Activated T-helper 1 cell treated with anti-CD3 and anti-CD28 coated beads, Interleukin-12 subunit alpha, Interleukin-12 subunit beta, Interleukin-2, Interleukin-4 antibody, amounts not matched to agents 30 ng/mL and 10 ng/mL and 1 ng/mL, durations not matched to agents 14 hours and 24 hours and 36 hours (primary cell): Measurements from ENCODE around the gene HAGH. TPM values are rescaled to one million over a fixed set of nuclear protein-coding genes. Genes with fewer than 3 reads are reported as not detected.
A peak's percentile ranks its signal among the peaks of the same experiment; 100 is the strongest.
"Not testable (repeated sequence)": the region's sequence is repeated elsewhere in the genome, so short reads cannot be mapped to it uniquely, and the experiment has no call there.

Experiments used
- DNase-seq: peaks from one replicate; pipeline ENCODE4 v3.0.0; 2021; ENCODE audit warnings: low spot score
- H3K27ac Mint-ChIP-seq: one replicate; pipeline ENCODE4 v1.8.0; 2021; ENCODE audit warnings: mild to moderate bottlenecking, mixed read lengths
- H3K27me3 Mint-ChIP-seq: one replicate; pipeline ENCODE4 v1.8.0; 2022; ENCODE audit warnings: mild to moderate bottlenecking, moderate library complexity, mixed read lengths; ENCODE audit not compliant: insufficient read depth
- H3K36me3 Mint-ChIP-seq: one replicate; pipeline ENCODE4 v1.8.0; 2021; ENCODE audit warnings: low read depth, mixed read lengths
- H3K4me1 Mint-ChIP-seq: one replicate; pipeline ENCODE4 v1.8.0; 2021; ENCODE audit warnings: low read depth, mixed read lengths
- H3K4me3 Mint-ChIP-seq: one replicate; pipeline ENCODE4 v1.8.0; 2021; ENCODE audit warnings: mild to moderate bottlenecking, moderate library complexity, mixed read lengths
- H3K9me3 Mint-ChIP-seq: one replicate; pipeline ENCODE4 v1.8.0; 2021; ENCODE audit warnings: mixed read lengths
- intact Hi-C: fragments of 100-400 bp; cut with micrococcal nuclease; formaldehyde crosslinking; loops from one replicate; pipeline ENCODE4 v1.15.1; 2024
- total RNA-seq: library from RNA; stranded (reverse); gene quantifications from 2 replicates; pipeline ENCODE4 v1.2.3, GENCODE V29; 2022

HAGH gene
- 57.8 and 58.7 TPM in 2 replicates for total RNA-seq

GRCh38 chr16:1826691-1827573, at the start of gene HAGH, which contains the start of gene FAHD1:
TSS of gene HAGH (minus strand) at chr16:1826825. CDS start at chr16:1826787, 38 bp downstream.
TSS of gene FAHD1 (plus strand) at chr16:1827206. CDS start at chr16:1827239, 33 bp downstream.
- Mint-ChIP-seq H3K4me1 (peaks cover 26% of the 10 kb centered on the region), H3K27ac (peak within 1 kb of the TSS; percentile 85), H3K27me3 (no peaks in the 10 kb centered on the region), H3K9me3 (no peaks in the 10 kb centered on the region), H3K4me3 (peak within 1 kb of the TSS; percentile 92), H3K36me3 (peaks cover 4% of the 10 kb centered on the region)
- peak; percentile 91 for DNase-seq
- intact Hi-C loops: loop anchor here (1.0 to 2.0 kb wide), 7 partner anchors 28 to 215 kb away; partner anchors contain the start of genes CRAMP1, IFT140, MRPS34 and MSRB1

GRCh38 chr16:1876066-1876465, 49.4 kb upstream of the HAGH start:
- H3K4me3 Mint-ChIP-seq, H3K4me1 Mint-ChIP-seq, H3K36me3 Mint-ChIP-seq, intact Hi-C loops, DNase-seq, H3K9me3 Mint-ChIP-seq, H3K27ac Mint-ChIP-seq: not testable (repeated sequence)
- peaks cover 18% of the 10 kb centered on the region for H3K27me3 Mint-ChIP-seq

GRCh38 chr16:1874854-1875253, 48.2 kb upstream of the HAGH start:
- peaks cover 18% of the 10 kb centered on the region for H3K27me3 Mint-ChIP-seq
- no peaks in the 10 kb centered on the region for H3K4me1 Mint-ChIP-seq
- no peak overlapping the region for H3K27ac Mint-ChIP-seq
- H3K36me3 Mint-ChIP-seq: no peaks in the 10 kb centered on the region
- intact Hi-C loops: no loop called here
- no peaks in the 10 kb centered on the region for H3K9me3 Mint-ChIP-seq
- H3K4me3 Mint-ChIP-seq: no peak overlapping the region
- DNase-seq: no peak

GRCh38 chr16:1871974-1872635, 45.5 kb upstream of the HAGH start, which contains the start of gene MEIOB:
TSS of gene MEIOB (minus strand) at chr16:1872164. CDS start at chr16:1868175, 3,989 bp downstream.
- intact Hi-C loops: no loop called here
- peak; percentile 26 for DNase-seq
- Mint-ChIP-seq H3K36me3 (no peaks in the 10 kb centered on the region), H3K27ac (no peak within 1 kb of the TSS), H3K4me1 (no peaks in the 10 kb centered on the region), H3K4me3 (peak within 1 kb of the TSS; percentile 52), H3K27me3 (peaks cover 15% of the 10 kb centered on the region), H3K9me3 (no peaks in the 10 kb centered on the region)

GRCh38 chr16:1870365-1871082, 43.9 kb upstream of the HAGH start:
- Mint-ChIP-seq H3K4me1 (no peaks in the 10 kb centered on the region), H3K36me3 (no peaks in the 10 kb centered on the region), H3K27ac (no peak overlapping the region), H3K9me3 (no peaks in the 10 kb centered on the region), H3K27me3 (peaks cover 21% of the 10 kb centered on the region), H3K4me3 (no peak overlapping the region)
- DNase-seq: no peak
- intact Hi-C loops: no loop called here

- DNase-seq: no peak
- intact Hi-C loops: no loop called here
- Mint-ChIP-seq H3K27ac (no peak overlapping the region), H3K4me1 (no peaks in the 10 kb centered on the region), H3K27me3 (peaks cover 20% of the 10 kb centered on the region), H3K36me3 (no peaks in the 10 kb centered on the region), H3K4me3 (no peak overlapping the region), H3K9me3 (no peaks in the 10 kb centered on the region)
These were observed 39.5 kb upstream of the HAGH start for GRCh38 chr16:1865902-1866690.

- no peaks in the 10 kb centered on the region for H3K4me1 Mint-ChIP-seq
- no peak overlapping the region for H3K27ac Mint-ChIP-seq
- H3K27me3 Mint-ChIP-seq: peaks cover 37% of the 10 kb centered on the region
- H3K36me3 Mint-ChIP-seq: no peaks in the 10 kb centered on the region
- no peak overlapping the region for H3K4me3 Mint-ChIP-seq
- intact Hi-C loops: loop anchor here (1.0 to 5.0 kb wide), 2 partner anchors 65 to 278 kb away; no protein-coding TSS in a partner anchor
- no peaks in the 10 kb centered on the region for H3K9me3 Mint-ChIP-seq
- DNase-seq: no peak
These were observed 37.2 kb upstream of the HAGH start for GRCh38 chr16:1863681-1864460.

- no peak overlapping the region for H3K4me3 Mint-ChIP-seq
- H3K27ac Mint-ChIP-seq: no peak overlapping the region
- H3K27me3 Mint-ChIP-seq: peaks cover 50% of the 10 kb centered on the region
These were observed 35.8 kb upstream of the HAGH start for GRCh38 chr16:1862394-1862793.

GRCh38 chr16:1861730-1862129, 35.1 kb upstream of the HAGH start:
- Mint-ChIP-seq H3K36me3 (no peaks in the 10 kb centered on the region), H3K27me3 (peaks cover 53% of the 10 kb centered on the region), H3K4me1 (peaks cover 6% of the 10 kb centered on the region), H3K4me3 (no peak overlapping the region), H3K9me3 (no peaks in the 10 kb centered on the region), H3K27ac (no peak overlapping the region)
- intact Hi-C loops: loop anchor here (2.0 to 5.0 kb wide), 2 partner anchors 79 to 281 kb away; partner anchors contain the start of genes NUBP2 and SPSB3
- DNase-seq: no peak

More at GRCh38 chr16:1862394-1862793, 35.8 kb upstream of the HAGH start:
- H3K9me3 Mint-ChIP-seq: no peaks in the 10 kb centered on the region
- no peak for DNase-seq
- no peaks in the 10 kb centered on the region for H3K36me3 Mint-ChIP-seq
- peaks cover 2% of the 10 kb centered on the region for H3K4me1 Mint-ChIP-seq
- intact Hi-C loops: loop anchor here (5.0 kb wide), 1 partner anchor 280 kb away; no protein-coding TSS in a partner anchor

- intact Hi-C loops: loop anchor here (2.0 to 5.0 kb wide), 2 partner anchors 77 to 283 kb away; partner anchors contain the start of genes NUBP2 and SPSB3
- Mint-ChIP-seq H3K4me1 (peaks cover 20% of the 10 kb centered on the region), H3K9me3 (no peaks in the 10 kb centered on the region), H3K36me3 (no peaks in the 10 kb centered on the region), H3K4me3 (no peak overlapping the region), H3K27me3 (peaks cover 39% of the 10 kb centered on the region), H3K27ac (no peak overlapping the region)
- no peak for DNase-seq
These were observed 33.0 kb upstream of the HAGH start for GRCh38 chr16:1859650-1860049.

- intact Hi-C loops: no loop called here
- H3K27ac Mint-ChIP-seq: no peak overlapping the region
- no peak for DNase-seq
- peaks cover 20% of the 10 kb centered on the region for H3K4me1 Mint-ChIP-seq
- H3K9me3 Mint-ChIP-seq: no peaks in the 10 kb centered on the region
- no peaks in the 10 kb centered on the region for H3K36me3 Mint-ChIP-seq
- H3K27me3 Mint-ChIP-seq: peaks cover 34% of the 10 kb centered on the region
- H3K4me3 Mint-ChIP-seq: no peak overlapping the region
These were observed 31.7 kb upstream of the HAGH start for GRCh38 chr16:1858189-1858865.
